Effector CD4-positive, alpha-beta T cell (primary cell): ENCODE measurements around the gene RNF166.
A peak's percentile ranks its signal among the peaks of the same experiment; 100 is the strongest.

Experiments
- DNase-seq: peaks from one replicate; pipeline ENCODE4 v3.0.0-alpha.2; 2020

RNF166 gene

DNA sequence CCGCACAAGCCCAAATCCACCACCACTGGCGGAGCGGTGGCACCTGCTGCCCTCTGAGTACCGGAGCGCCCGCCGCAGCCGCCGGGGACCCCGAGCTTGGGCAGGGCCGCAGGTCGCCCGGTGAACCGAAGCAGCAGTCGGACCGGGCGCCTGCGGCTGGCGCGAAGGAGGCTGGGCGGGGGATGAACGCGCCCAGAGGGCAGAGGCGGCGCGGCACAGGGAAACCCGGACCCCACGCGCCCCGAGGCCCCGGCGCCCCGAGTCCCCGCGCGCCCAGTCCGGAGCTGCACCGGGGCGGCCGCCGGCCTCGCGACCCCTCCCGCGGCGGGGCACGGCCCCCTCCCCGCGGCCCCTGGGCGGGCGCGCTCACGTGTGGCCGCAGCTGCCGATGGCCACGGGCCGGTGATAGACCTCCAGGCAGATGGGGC is 393 bp downstream of the RNF166 start:
- no peak for DNase-seq

DNA sequence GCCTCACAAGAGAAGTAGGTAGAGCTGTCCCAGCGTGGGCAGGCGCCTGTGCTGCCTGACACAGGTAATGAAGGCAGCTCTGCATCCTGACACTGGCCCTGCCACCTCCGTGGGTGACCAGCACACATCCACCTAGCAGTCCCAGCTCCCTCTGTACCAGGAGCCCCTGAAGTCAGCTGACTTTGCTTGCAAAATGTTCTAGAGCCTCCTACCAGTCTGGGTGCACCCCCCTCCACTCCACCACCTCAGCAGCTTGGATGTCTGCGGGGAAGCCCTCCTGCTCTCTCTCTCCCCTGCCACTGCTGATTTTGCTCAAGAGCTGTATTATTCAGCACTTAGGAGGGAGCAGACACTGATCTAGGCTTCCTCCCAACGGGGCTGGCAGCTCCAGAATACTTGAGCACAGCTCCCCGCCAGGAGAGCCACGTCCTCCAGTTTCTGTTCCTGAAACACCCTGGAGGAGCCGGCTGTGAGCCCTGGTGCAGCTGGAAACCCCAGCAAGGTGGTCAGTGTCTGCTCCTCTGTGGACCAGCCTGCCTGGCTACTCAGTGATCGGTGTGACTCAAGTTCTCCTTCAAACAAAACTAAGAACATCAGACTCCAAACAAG is 1.0 kb downstream of the RNF166 start:
- DNase-seq, result peak; percentile 35

DNA sequence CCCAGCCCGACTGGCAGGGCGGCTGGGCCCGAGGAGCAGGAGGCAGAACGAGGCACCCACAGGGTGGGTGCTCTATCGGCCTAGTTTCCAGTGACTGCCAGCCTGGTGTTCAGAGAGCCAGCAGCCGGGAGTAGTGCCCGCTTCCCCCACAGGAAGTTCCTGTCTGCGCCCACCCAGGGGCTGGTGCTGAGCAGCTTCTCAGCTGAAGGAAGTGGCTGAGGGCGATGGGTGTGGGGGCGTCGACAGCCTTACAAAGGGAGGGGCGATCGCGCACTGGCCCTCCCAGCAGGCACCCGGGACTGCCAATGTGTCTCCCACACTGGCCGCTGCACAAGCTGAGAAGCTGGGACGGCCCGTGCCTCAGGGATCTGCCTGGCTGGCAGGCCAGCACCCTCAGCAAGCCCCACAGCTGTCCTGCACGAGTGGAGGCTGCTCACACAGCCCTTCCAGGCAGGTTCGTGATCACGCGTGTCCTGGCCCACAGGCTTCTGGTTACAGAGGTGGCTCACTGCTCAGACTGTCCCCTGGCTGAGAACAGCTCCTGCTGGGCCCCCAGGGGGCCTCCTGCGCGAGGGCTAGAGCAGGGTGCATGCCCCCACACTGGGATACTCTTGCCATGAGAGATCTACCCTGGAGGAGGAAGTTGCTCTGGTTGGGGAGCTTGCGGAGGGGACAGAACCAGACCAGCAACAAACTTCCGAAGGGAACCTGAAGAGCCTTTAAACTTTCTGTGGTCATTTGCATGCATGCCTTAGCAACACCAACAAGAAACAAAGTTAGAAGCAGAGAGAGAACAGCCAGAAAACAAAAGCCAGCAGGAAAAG is 2.5 kb downstream of the RNF166 start:
- DNase-seq, result peak; percentile 66

DNA sequence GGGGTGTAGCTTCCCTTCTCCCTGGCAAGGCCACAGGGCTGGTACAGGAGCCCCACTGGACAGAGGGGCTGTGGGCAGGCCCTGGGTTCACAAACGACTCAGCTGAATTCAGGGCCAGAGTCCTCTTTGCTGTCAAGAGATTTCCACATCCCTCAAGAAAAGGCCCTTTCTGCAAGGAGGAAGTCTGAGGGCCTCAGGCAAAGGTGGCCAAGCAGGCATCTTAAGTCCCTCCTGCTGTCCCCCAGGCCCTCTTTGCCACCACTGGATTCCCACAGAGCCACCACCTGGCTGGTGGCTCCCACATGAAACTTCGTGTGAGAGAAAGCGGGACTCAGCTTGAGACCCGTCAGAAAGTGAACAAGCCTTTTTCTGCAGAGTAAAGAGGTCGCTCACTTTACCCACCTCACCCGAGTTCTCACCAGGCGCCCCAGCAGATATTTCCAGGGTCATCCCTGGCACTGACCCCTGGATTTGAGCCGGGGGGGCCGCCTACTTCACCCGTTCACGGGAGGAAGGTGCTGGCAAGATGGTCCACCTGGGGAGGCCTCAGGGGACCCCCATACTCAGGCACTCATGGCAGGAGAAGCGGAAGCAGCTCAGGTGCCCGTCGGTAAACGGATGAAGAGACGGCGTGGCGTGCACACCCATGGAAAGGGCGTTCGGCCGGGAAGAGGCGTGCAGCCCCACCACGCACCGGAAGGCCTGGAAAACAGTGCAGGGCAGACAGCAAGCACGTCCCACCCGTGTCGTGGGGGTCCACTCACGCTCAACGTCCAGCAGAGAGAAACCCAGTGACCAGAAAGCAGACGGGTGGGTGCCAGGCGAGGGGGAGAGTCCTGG is 3.6 kb downstream of the RNF166 start:
- DNase-seq, result no peak

DNA sequence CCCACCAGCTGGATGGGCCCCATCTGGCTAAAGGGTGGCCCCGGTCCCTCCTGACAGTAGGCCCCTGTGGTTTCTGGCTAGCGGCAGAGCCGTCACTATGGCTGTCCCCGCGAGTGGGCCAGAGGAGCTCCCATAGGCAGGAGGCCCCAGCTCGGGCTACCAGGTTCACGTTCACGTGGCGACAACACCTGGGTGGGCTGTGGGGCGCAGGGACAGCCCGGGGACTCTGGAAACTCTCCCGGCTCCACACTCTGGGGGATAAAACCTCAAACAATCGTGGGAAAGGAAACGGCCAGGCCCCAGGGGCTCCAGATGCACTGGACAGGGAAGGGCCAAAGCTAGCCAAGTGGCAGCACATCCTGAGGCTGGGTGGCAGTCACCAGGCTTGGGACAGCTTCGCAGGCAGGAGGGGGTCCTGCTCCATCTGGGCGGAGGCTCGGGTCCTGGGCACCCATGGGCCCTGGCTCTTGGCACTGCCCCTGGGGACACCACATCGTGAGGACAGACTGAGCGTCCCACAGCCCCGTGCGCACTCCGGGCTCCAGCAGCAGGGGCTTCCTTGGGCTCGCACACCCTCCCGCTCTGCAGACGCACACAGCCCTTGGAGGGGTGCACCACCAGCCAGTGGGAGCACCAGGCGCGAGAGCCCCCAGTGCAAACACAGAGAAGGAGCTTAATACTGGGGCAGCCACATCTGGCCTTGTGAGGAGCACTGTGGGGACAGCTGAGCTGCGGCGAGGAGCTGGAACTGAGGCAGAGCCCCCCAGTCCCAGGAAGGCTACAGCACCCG is 4.4 kb downstream of the RNF166 start:
- no peak for DNase-seq

DNA sequence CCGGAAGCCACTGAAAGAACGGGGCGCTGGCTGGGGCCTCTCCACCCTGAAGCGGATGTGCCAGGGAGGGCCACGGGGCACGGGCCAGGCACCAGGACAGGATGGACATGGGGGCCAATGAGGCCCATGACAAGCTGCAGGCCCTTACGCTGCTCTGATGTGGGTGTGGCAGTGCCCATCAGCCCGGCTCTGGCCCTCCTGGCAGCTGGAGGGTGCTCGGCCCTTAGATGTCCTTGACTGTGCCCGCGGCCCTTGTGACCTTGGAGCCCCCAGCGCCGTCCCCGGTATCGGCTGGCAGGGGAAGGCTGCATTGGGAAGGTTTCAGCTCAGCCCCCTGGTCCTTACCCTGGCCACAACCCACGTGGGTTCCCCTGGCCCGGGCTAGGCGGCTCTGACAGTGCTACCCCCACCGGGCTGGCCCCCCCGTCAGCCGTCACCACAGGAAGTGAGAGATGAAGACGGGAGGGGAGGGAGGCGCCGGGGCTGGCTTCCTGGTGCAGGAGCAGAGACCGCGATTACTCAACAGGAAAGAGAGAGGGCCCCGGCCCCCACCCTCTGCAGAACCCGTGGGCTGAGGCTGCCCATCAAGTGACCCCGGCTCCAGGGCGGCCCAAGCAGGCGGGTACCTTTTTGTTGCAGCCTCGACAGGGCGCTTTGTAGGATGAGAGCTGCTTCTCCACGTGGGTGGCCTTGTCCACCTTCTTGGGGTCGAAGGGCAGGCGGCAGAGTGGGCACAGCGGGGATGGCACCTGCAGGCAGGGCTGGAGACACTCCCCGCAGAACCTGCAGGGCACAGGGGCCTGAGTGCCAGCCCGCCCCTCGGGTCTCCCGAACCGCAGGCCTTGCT is 5.3 kb downstream of the RNF166 start:
- DNase-seq, result peak; percentile 97

DNA sequence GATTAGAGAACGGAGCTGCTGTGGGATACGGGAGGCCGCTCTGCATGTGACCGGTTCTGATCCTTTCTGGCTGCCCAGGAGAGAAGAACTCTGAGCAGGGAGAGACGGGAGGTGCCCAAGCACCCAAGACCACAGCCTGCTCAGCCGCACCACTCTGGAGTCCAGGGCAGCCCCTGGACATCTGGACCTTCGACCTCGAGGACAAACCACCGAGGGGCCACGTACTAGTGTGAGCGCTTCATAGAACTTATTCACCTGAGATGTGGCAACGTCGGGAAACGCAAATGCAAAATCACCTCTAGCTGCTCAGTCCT is 5.9 kb downstream of the RNF166 start:
- no peak for DNase-seq

DNA sequence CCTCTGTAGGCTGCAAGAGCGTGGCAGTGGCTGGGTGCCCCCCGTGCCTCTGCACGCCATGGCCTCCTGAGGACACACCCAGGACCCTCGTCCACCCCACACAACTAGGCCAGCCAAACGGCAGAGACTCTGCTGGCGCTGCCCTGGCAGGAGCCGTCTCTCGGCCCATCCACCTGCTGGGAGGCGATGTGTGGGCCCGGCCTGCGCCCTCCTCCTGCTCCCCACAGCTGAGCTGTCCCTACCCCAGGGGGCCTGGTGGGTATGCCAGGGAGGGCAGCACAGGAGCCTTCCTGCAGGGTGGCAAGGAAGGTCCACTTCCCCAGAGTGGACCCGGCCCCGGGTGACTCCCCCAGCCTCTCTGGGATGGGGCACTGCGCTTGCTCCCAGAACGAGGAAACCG is 7.0 kb downstream of the RNF166 start:
- no peak for DNase-seq

DNA sequence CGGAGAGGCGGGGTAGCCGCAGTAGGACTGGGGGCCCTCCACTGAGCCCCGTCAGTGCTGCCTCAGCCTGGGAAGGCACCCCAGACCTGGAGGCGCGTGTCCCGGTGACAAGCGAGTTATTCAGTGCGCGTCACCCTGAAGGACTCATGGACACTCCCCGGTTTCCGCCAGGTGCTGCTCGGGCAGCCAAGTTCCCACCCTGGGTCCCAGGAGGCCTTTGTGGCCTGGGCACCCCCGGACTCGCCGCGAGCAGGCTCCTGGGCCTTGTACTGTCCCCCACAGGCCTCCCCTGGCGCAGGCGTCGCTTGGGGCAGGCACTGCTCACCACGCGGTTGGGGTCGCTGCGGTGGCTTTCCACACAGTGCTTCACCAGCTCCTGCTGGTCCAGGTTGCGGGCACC is 7.6 kb downstream of the RNF166 start:
- DNase-seq, result no peak

DNA sequence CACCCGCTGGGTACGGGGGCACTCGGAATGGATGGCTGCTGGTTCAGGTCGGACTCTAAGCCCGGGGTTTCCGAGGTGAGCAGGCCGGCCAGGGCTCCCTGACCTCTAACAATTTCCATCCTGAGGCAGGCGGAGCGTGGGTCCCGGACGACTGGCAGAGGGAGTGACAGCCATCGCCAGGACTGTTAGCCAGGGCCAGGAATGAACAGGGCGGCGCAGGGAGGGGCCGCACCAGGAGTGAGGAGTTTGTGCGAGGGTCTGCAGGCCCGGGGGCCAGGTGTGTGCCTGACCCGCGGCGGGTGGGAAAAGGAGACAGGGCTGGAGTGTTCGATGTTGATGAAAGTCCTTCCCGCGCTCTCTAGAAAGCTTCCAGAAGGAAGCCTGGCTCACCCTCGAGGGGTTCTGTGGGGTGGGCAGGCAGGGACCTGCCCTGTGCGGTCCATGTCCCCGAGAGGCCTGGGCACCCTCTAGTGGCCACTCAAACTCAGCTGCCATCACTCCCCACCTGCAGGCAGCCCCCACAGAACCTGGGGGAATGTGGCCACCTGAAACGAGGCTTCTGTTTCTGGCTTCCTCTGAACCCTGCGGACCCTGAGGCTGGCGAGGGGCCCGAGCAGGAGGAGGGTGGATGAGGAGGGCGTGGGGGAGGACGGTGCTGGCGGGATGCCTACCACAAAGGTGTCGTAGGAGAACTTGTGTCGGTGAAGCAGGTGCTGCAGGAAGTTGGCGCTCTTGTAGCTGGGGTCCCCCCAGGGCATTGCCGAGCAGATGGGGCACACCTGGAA is 8.2 kb downstream of the RNF166 start:
- no peak for DNase-seq

DNA sequence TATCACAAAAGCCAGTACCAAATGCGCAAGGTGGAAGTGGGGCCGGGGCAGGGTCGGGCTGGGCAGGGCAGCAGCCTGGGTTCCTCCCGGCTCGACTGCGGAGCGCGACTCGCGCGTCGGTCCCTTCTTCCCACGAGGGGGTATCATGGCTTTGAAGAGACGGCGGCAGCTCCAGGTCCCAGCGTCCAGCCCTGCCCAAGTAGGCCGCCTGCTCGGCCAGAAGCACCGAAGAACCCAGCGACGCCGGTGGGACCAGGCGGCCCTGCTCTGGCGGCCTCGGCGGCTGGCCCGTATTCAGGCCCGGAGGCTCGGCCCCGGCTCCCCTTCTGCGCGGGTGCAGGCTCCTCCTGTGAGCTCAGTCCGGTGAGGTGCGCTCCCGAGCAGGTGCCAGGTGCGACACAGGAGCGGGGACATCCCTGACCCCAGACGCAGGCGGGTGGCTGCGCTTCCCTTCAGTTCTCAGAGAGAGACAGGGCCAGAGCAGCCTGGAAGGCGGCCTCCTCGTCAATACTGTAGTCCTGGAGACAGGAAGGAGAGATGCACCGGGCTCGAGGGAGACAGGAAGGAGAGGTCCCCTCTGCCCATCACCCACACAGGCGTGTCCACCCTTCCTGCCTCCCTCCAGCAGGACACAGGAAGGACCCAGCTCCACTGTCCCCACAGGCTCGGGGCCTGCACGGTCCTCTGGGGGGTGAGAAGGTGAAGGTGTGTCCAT is 8.9 kb downstream of the RNF166 start:
- DNase-seq, result no peak

DNA sequence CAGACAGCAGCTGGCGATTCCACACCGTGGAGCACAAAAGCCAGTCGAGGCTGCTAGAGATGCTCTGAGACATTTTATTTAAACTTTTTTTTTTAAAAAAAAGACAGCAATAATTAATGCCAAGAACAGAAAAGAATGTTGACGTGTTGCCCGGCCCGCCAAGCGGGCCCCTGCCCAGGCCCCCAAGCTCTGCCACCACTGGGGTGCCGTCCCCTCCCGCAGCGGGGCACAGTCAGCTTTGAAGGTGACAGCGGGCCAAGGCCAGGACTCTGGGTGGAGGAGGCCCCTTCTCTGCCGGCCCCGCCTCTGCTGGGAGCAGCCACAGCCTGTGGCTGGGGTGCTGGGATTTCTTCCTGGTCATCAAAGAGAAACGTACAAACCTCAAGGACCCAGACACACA is 9.8 kb downstream of the RNF166 start:
- DNase-seq, result no peak

DNA sequence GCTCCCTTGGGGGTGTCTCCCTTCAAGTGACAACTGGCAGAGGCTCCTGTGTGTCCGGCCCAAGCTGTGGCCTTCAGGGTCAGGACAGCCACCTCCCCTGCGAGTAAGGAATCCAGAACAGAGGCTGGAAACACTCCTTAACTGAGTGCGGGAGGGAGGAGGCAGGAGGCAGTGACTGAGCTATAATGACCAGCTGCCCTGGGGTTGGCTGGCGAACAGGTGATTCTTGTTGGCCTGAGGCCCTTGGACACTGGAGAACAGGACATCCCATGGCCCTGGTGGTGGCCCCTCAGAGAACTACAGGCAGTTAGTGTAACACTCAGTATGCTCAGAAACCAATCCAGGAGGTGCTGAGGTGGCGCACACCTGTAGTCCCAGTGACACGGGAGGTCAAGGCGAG is 10.5 kb downstream of the RNF166 start:
- no peak for DNase-seq

DNA sequence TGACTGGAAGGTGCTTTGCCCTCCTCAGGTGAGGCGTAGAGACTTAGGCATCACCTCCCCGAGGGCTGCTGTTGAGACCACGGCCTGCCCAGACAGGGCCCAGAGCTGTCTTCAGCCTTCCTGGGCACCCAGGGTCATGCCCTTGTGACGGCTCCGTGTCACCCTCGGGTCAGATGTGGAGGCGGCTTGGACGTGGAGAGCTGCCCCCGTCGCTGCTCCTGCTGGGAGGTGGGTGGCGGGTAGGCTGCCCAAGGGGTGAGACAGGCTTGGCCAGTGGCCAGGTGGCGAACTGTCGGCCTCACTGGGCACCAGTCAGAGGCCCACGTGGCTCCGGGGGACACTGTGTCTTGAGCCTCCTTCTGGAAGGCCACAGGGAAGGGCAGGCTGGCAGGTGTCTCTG is 11.0 kb downstream of the RNF166 start:
- no peak for DNase-seq

DNA sequence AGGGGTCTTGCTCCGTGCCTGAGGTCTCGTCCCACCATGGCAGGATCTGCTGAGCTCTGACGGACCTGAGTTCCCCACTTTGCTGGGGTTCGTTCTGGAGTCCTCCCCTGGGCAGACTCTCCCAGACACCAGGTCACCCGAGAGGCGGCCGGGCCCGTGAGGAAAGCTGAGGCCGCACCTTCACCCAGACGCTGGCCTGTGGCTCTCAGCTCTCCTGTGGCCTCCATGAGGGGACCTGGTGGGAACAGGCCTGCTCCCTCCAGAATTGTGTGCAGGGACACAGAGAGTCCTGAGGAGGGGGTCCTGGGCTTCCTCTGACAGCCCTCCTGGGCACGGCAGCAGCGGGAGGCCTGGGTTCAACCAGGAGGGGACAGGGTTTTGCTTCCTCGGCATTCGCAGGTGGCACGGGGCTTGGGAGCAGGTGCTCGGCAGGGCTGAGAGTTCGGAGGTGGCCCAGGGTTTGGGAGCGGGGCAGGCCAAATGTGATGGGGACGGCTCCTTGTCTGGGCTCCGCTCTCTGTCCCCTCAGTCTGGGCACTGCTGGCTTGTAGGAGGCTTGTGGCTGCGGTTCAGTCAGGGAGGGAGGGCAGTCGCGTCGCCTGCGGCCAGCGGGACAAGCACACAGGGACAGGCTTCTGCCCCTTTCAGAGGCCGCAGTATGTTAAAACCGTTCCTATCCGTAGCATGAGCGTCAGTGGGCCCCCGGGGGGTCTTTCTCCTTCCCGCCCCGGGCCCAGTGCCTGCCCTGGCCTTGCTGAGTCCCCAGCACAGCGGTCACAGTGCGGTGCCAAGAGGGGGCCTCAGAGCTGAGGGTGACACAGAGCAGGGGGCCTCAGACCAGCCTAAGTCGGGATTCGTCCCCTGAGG is 11.8 kb downstream of the RNF166 start:
- DNase-seq, result no peak

DNA sequence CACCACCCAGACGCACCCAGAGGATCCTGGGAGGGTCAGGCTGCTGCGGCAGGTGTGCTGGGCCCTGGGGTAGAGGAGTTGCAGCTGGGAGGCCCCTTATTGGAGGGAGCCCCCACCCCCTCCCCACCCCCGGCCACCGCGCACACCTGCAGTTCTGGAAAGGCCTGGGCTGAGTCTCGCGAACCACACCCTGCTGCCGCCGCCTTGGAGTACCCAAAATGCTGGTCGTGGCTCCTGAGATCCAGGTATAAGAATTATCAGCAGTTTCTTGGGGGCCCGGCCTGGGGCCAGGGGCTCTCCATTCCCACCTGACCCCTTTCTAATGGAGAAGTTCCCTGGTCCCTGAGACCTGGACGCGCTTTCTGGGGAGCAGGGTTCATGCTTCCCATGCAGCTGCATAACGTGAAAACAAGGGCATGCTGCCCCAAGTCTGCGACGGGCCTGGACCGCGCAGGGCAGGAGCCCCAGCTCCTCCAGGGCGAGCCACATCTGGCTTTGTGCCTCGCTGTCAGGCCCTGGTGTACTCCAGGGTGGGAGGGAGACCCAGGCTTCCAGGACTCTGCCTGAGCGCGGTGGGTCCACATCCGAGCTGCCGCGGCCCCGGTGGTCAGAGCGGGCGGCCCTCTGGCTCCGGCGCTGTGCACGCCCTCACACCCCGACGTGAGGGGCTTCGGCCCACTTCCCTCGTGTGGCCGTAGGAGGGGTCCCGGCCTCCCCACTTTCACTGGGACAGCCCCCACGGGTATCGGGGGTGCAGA is 12.6 kb downstream of the RNF166 start:
- DNase-seq, result no peak

DNA sequence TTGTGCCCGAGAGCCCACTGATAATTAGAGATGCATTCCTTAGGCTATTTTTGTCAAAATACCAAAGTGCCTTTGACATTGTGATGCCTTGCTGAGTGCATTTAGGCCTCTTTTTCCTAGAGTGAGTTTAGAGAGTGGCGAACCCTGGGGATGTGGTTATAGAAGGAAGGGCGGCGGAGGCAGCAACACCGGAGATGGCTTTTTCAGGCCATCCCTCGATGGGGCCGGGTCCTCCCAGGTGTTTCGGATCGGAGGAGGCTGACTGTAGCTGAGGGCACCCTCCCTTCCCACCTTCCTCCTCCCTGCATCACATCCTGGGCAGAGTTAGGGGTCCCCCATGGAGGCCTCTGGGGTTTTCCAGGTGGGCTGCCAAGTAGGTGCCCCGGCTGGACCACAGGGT is 13.3 kb downstream of the RNF166 start:
- no peak for DNase-seq

DNA sequence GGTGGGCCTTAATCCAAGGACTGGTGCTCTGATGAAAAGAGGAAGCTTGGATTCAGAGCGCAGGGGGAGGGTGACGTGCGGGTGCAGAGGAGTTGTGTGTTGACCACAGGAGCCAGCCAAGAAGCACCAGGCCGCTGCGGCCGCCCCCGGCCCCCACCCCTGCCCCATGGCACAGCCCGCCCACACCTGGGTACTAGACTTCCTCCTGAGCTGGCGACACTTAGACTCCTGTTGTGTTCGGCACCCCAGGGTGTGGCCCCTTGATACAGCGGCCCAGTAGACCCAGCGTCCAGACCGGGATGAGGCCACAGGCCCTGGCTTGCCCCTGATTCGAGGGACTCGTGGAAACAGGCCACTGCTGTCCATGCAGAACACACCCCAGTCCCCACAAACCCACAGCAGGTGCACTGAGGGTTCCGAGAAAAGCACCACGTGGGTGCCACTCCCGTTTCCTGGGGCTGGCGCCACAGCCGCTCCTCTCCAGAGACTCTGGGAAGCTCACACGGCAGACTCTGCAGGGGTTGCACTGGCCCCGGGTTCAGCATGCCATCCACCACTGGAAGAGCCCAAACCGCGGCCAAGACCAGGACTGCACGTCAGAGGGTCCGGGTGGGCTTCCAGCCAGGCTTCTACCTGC is 14.2 kb downstream of the RNF166 start:
- DNase-seq, result no peak
